ENCODE measurements around the gene USP47.

DNA sequence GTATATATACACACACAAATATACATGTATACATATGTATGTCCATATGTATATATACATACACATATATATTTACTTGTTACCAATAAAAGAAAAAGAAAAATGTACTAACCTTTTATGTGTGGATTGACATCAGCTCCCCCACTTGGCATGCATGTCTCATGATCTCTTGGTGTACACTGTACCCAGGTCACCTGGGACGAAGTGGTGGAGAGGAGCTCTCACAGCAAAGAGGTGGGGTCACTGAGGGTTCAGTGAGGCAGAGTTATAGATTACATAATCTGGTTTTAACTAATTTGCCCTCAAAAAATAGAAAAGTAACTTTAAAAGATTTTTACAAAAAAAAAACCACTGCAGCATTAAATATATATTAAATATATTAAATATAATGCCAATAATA lies 15.5 kb upstream of the USP47 start:
- TF ChIP-seq, protein P1, sequence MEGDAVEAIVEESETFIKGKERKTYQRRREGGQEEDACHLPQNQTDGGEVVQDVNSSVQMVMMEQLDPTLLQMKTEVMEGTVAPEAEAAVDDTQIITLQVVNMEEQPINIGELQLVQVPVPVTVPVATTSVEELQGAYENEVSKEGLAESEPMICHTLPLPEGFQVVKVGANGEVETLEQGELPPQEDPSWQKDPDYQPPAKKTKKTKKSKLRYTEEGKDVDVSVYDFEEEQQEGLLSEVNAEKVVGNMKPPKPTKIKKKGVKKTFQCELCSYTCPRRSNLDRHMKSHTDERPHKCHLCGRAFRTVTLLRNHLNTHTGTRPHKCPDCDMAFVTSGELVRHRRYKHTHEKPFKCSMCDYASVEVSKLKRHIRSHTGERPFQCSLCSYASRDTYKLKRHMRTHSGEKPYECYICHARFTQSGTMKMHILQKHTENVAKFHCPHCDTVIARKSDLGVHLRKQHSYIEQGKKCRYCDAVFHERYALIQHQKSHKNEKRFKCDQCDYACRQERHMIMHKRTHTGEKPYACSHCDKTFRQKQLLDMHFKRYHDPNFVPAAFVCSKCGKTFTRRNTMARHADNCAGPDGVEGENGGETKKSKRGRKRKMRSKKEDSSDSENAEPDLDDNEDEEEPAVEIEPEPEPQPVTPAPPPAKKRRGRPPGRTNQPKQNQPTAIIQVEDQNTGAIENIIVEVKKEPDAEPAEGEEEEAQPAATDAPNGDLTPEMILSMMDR (IDR thresholded peaks at IDR 0.05): no peak
- no peak for TF ChIP-seq EZH2phosphoT487 (IDR thresholded peaks at IDR 0.05)
- TF ChIP-seq EZH2 (IDR thresholded peaks at IDR 0.05): no peak

Data from neural progenitor cell (in vitro differentiated cells).